ENCODE measurements around the gene SGIP1.
"Not testable (repeated sequence)": the region's sequence is repeated elsewhere in the genome, so short reads cannot be mapped to it uniquely, and the experiment has no call there.

SGIP1 gene

DNA sequence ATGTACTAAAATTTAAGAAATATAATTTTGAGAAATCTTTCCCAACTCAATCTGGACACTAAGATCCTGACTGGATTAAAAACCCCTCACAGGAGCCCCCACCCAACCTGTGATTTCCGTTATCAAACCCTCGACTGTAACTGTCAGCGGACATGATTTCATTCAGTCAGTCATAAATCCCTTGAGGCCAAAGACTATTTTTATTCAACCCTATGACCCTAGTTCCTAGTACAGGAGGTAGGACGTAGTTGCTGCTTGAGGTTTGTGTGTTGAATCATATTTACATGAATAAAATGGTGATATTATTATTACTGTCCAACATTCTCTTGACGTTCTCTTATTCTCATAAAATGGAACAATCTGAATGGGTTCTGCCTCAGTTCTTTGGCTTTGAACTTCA lies 145.2 kb downstream of the SGIP1 start:
- no peak for DNase-seq (ENCODE audit: low spot score)

DNA sequence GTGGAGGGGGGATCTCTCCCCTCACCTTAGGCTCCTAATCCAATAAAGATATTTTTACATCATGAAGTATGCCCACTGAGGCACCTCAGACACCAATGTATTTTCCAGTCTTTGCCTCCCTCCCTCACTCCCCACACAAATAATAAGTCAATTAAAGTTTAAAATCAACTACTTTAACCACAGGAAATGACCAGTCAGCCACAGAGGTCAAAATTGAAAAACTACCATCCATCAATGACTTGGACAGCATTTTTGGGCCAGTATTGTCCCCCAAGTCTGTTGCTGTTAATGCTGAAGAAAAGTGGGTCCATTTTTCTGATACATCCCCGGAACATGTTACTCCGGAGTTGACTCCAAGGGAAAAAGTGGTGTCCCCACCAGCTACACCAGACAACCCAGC lies 147.7 kb downstream of the SGIP1 start:
- DNase-seq (ENCODE audit: low spot score): no peak

DNA sequence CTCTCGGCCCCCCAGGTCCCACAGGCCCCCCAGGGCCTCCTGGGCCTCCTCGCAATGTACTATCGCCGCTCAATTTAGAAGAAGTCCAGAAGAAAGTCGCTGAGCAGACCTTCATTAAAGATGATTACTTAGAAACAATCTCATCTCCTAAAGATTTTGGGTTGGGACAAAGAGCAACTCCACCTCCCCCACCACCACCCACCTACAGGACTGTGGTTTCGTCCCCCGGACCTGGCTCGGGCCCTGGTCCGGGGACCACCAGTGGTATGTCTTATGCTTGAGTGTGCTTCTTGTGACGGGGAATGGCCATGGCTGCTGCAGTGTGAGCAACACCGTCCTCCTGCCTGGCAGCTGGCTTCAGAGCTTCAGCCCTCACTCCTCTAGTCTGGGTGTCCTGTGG lies 148.2 kb downstream of the SGIP1 start:
- no peak for DNase-seq (ENCODE audit: low spot score)

DNA sequence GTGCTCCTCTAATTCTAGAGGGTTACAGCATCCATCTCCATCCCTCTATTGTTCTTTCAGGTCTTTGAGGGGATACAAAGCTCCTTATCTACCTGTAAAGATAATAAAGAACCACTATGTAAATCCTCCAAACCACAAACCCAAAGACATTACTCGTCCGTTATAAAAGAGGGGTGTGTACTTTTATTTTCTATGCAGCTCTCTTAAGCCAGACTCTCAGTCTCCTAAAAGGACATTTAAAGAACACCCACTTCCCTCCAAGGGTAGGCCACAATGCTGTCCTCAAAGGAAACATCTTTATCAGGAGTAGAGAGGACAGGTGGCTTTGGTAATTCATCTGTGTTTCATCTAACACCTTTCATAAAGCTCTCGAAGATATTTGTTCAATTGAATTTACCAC lies 150.4 kb downstream of the SGIP1 start:
- no peak for DNase-seq (ENCODE audit: low spot score)

DNA sequence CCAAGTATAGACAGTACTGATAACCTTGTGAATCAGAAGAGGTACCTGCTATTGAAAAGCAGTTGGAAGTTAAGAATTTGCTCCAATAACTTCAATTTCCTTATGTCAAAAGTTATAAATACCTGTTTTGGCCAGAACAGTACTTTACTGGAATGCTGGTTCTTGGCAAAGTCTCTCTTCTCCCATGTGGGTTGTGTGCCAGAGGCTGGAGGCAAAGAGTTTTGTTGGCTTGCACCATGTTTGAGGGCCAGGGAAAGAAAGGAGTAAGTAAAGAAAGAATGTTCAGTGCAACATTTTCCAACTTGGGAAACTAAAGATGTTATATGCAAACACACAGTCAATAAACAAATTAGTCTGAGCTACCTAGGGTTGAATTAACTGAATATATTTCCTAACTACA lies 151.3 kb downstream of the SGIP1 start:
- no peak for DNase-seq (ENCODE audit: low spot score)

DNA sequence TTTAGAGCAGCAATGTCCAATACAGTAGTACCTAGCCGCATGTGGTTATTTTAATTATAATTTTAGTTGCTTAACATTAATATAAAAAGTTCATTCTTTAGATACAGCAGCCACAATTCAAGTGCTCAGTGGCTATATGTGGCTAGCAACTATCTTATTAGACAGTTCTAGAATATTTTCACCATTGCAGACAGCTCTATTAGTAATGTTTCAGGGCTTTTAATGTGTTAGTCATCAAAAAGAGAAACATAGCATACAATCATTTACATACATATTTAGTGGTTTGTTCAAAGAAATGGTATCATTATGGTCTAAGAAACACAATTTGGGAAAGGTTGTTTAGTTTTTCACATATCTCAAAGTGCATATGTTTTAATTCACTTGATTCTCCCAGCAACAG lies 151.7 kb downstream of the SGIP1 start:
- no peak for DNase-seq (ENCODE audit: low spot score)

DNA sequence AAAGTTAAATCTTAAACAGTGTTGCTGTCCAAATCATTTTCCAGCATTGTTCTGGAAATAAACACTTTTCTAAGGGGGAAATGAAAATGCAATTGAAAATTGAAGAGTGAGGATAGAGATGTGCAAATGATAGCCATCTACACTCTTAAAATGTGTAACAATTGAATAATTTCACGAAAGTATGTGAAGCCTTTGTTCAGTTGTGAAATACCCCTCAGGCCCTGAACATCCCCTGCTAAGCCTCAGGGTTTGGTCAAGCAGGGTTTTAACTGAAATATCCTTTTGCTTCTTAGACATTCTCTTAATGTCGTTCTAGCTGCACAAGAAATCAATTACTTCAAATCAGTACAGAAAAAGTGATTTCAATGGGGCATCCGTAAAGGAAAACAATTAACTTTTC lies 152.5 kb downstream of the SGIP1 start:
- no peak for DNase-seq (ENCODE audit: low spot score)

DNA sequence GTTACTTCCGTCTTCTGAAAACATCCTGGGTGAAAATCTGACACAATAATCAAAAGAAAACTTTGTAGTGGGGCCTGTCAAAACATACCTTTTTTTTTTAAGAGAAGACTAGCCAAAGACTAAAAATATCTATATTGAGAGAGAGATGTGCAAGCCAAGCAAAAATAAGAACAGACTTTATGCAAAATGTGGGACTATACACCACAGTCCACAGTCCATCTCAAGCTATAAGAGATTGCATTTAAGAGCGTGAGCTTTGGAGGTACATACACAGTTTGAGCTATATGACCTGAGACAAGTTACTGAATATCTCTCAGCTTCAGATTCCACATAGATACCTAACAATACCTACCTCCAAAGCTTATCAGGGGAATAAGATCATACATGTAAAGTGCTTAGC lies 153.4 kb downstream of the SGIP1 start:
- no peak for DNase-seq (ENCODE audit: low spot score)

DNA sequence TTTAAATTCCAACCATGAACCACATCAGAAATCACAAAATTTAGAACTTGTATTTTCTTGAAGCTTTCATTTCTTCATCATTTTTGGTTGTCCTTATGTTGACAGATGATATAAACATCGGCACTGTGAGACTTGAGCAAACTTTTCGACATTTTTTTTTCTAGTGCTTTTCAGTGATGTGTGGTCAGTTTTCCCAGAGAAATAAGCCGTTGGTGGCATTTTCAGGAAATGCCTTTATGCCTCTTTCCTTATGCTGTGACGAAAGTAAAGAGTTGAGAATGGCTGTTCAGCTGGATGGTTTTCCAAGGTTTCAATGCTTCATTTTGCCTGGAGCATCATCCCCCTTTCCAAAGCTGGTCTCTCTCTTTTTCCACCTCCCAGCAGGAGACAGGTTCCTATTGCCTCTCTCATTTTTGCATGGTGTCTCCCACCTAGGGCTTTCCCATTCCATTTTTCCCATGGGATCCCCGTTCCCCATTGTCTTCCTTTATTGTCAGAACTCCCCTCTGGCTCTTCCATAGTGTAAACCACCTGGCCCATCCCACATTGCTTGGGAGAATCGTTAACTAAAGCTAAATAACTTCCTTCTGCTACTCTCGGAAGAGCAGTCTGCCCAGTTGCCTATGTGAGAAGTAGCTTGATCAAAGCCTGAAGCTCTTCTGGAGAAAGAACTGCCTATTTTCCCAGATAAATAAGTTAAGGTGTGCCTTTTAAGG lies 156.9 kb downstream of the SGIP1 start:
- no peak for DNase-seq (ENCODE audit: low spot score)

DNA sequence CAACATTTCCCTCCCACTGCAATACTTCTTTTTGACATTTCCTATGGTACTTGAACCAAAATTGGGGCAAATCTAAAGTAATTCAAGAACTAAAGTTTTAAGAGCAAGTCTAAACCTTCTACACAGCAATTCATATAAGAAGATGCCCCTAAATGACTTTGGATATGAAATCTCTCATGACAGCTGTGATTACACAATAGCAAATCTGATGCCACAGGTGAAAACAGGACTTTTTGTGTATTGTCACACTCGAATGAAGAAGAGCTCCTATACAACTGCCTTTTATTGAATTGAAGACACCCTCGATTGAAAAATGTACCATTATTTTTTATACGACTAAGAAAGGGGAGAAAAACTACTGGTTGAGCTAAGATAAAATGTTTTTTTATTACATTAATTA lies 158.7 kb downstream of the SGIP1 start:
- DNase-seq (ENCODE audit: low spot score): no peak

DNA sequence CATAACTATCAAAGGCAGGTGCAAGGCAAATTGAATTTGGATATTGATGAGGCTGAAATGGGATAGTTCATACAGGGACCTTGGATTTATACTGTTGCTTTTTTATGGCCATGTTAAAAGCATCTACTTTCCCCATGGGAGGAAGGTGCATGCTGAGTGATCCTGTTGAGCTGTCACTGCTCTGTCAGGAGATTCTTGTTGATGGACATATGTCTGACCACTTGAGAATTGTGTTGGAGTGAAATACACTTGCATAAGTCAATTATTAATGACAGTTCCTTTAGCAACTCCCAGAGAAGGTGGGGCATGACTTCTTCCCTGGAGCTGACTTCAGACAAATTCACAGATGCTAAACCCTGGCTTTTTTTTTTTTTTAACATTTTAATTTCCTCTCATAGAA lies 159.9 kb downstream of the SGIP1 start:
- DNase-seq (ENCODE audit: low spot score): no peak

DNA sequence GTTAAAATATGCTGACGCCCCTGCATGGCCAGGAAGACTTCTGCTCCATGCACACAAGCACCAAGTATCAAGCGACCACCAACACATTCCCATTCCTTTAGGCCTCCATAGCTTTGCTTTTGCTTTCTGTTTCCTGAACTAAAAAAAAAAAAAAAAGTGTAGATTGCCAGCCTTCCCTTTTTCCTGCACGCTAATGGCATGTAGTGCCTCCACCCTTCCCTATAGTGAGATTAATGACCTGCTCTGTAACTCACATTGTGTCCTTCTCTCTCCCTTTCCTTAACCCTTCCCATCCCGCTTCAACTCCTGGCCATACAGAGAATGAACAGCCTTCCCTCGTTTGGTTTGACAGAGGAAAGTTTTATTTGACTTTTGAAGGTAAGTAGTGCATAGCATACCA lies 161.2 kb downstream of the SGIP1 start:
- DNase-seq (ENCODE audit: low spot score): no peak

DNA sequence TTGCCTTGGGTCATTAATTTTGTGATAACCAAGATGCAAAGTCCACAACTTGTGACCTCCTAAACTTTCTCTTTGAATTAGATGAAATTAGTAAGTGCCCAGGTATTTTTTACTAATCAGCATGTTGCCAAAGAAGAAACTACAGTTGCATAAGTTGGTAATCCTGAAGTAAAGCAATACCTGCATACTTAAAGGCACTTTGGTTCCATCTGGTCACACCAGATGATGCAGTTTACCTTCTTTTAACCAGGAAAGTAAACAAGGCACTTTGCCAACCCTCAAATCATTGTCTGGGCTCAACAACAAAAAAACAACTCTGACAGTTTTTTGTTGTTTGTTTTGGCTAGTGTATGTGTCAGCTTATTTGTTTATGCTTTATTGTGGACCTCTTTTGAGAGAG lies 162.8 kb downstream of the SGIP1 start:
- DNase-seq (ENCODE audit: low spot score): no peak

DNA sequence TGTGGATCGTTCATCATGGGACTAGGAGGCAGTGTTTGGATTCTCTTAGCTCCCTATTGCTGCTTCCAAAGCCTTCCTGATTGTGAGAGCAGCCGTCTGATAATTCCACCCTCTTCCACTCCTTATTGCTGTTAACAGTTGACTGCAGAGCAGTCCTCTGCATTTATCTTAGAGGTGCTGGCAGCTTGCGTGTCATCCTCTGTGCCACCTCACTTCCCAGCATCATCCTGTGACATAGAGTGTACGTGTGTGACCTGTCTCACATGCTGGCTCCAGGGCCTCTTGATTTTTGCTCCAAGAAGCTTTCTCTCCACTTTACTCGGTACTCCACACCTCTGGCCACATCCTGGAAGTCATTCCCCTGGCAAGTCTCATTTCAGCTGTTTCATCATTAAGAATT lies 165.3 kb downstream of the SGIP1 start:
- no peak for DNase-seq (ENCODE audit: low spot score)

DNA sequence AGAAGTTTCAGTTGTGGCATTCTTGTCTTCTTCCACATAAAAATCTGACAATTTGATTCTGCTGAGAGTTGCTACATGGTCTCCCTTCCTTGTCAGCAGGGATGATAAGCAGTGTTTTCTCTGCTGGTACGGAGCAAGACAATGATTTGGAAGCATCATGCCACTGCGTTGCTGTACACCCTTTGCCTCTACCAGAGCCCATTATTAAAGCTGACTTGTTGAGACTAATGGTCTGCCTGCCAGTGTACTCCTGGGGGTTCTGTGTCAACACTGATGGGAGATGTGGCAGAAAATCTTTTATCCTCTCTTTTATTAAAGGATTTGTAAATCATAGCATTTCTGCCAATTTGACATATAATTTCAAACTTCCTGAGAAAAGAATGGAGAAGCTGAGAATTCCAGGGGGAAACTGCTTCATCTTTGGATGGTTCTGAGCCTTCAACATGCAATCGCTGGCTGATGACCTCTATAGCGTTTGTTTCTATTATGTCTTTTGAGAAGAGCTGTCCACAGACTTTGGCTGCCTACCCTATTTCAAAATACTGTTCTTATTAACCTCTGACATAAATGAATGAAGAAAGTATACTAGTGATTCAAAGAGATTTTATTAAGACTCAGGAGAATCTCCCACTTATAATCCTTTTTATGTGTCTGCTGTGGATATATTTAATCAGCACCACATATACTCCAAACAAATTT lies 170.4 kb downstream of the SGIP1 start:
- DNase-seq (ENCODE audit: low spot score): no peak

DNA sequence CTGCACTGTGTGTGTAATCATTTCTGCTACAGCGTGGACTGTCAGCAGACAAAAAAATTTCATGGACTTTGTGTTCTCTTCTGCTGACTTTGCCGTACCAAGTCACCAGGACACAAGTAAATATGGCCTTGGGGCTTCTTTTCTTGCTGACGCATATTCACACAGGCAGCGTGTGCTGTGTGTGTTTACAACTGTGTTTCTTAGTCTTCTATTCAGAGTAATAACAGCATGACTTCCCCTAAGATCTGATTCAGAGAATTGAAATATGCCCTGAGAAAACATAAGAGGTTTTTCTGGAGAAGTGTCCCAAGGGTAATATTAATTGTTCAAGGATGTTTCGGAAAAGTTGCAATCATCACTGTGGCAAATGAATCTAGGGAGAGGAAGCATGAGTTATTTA lies 171.2 kb downstream of the SGIP1 start:
- peak; percentile 51 for DNase-seq (ENCODE audit: low spot score)

DNA sequence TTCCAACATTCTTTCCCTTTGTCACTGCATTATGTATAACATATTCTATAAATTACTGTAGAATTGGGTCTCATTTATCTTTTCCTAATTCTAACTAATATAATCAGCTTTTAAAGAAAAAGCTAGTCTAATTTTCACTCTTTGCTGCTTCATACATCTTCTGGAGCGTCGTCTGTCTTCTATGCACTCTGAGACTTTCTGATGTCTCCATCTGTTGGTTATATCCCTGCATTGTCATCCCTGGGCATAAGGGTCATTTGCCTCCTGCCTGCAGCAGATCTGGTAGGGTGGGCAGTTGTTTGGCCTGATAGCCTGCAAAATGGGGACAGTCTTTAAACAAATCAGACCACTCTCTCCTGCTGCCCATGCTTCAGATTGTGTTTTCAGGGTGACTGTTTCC lies 177.5 kb downstream of the SGIP1 start:
- peak; percentile 20 for DNase-seq (ENCODE audit: low spot score)

DNA sequence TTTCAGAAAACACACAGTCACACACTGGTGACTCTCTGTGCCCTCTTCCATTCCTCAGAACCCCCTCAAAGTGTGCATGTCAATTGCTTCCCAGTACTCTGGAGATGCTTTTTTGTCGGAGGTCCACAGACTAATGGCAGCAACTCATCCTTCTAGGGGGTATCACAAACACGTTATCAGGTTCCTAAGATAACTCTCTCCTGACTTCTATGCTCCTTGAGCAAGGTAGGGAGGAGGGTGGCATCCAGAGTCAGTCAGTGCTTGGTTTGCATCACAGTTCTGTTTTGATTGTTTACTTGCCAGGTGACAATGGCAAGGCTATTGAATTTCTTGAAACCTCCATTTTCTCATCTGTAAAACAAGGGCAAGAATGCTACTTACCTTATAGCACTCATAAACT lies 178.9 kb downstream of the SGIP1 start:
- no peak for DNase-seq (ENCODE audit: low spot score)

DNA sequence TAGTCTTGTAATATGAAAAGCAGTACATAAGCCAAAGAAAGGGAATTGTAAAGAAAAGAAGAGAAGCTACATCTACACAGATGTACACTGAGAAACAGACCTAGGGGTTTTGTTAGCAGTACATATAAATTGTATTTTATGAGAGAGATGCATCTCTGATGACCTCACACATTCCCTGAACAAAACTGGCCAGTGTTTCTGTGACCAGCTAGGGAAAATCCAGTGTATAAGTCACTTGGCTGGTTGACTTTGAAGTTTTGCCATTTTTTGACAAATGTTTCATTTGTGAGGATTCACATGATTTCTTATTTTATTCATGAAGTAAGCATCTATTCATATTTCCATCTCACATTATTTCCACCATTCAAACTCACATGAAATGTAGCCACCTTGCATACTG lies 190.0 kb downstream of the SGIP1 start:
- DNase-seq (ENCODE audit: low spot score): peak; percentile 48

DNA sequence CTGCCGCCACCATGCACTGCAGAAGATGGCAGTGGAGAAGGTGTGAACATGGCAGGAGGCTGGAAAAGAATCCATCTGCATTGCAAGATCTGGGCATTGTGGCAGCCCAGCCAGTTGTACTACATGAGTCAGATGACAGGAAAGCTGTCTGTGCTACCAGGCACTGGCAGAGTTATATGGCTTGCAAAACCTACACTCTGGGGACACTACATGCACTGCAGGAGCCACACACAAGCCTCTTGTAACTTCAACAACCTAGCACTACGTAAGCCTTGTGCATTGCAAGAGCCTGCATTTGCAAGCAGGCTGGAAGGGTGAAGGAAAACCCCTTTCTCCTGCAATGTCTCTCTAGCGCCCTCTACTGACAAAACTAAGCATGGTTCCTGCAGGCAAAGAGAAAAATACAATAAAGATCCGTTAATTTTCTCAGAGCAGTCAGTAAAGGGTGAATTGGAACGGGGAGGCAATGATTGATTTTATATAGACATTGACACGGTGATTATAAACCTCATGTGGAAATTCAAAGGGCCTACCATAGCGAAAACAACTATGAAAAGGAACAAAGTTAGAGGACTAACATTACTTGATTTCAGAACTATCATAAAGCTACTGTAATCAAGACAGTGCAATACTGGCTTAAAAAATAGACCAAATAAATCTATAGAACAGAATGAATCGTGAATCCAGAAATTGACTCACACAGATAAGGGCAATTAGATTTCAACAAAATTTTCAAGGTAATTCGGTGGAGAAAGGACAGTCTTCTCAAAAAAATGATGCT lies 192.1 kb downstream of the SGIP1 start:
- DNase-seq (ENCODE audit: low spot score): peak; percentile 26

DNA sequence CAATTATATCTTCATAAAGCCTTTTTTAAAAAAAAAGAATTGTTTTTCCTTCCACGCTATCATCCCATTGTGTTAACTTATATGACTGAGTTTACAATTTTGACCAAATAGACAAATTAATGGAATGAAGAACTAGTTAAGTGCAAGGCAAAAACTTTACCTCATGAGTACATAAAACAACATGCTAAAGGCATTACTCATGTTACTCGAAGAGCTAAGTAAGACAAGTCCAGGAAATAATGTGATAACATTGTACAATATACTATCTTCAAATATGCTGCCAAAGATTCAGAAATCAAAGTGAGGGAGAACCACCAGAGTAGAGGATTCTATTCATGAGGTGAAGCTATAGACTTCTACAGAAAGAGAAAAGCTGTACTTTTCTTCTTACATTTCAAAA lies 194.1 kb downstream of the SGIP1 start:
- DNase-seq (ENCODE audit: low spot score): no peak

DNA sequence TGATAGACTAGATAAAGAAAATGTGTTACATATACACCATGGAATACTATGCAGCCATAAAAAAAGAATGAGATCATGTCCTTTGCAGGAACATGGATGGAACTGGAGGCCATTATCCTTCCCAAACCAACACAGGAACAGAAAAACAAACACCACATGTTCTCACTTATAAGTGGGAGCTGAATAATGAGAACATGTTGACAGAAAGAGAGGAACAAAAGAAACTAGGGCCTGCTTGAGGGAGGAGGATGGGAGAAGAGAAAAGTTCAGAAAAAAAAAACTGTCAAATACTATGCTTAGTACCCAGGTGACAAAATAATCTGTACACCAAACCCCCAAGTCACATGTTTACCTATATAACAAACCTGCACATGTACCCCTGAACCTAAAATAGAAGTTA lies 194.8 kb downstream of the SGIP1 start:
- DNase-seq (ENCODE audit: low spot score): not testable (repeated sequence)

DNA sequence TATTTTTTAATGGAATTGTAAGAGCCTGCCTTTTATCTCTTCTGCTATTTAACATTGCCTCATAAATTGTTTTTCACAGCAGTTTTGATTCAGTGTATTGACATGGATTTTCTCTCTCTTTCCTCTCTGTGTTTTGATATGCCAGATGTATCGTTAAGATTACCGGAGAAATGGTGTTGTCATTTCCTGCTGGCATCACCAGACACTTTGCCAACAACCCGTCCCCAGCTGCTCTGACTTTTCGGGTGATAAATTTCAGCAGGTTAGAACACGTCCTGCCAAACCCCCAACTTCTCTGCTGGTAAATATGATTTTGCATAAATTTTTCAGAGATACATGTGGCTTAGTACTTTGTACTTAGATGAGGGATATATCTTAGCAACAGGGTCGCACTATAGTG lies 195.2 kb downstream of the SGIP1 start:
- DNase-seq (ENCODE audit: low spot score): no peak
